Measurements from ENCODE around the gene P3H2.

Gene P3H2

DNA sequence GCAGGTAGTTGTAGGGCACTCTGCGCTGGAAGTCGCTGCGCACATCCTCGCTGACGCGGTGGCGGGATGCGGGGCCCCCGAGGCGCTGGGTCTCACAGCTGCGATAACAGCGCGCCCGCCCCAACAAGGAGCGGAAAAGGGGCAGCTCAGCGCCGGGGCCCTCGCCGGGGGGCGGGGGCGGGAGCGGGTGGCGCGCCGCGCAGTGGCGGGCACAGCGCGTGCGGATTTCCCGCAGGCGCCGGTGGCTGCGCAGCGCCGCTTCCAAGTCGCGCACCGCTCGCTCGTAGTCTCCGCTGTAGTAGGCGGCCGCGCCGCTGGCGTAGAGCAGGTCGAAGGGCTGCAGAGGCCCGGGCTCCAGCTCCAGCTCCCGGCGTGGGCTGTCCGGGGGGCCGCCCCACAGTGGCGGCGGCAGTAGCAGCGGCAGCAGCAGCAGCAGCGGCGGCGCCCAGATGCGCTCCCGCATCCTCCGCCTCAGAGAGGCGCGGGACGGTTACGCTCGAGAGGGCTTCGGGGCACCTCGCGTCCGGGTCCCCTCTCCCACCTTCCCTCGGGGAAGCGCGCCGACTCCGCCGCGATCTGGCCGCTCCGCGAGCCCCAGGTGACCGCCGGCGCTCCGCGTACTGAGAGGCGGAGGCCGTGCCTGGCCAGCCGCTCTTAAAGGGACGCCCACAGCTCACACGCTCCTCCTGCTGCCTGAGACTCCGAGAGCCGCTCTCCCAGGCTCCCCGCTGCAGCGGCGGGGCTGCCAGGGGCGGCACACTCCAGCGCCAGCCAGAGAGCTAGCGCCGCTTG, at the start of gene P3H2:
TSS of gene P3H2 (minus strand) at position 629 of the 792 bp plus-strand sequence. CDS start at position 463, 166 bp downstream.
- TF ChIP-seq ZFP30 (CRISPR knock-in tag; IDR thresholded peaks at IDR 0.05): no peak
- no peak for TF ChIP-seq ESRRG (CRISPR knock-in tag; IDR thresholded peaks at IDR 0.05)
- TF ChIP-seq ZC3H10 (CRISPR knock-in tag; IDR thresholded peaks at IDR 0.05): no peak
- no peak for TF ChIP-seq RARB (CRISPR knock-in tag; IDR thresholded peaks at IDR 0.05)
- no peak for TF ChIP-seq CSRNP3 (CRISPR knock-in tag; IDR thresholded peaks at IDR 0.05)
- no peak for TF ChIP-seq TCF4 (CRISPR knock-in tag; IDR thresholded peaks at IDR 0.05; ENCODE audit: borderline replicate concordance)
- TF ChIP-seq CSDC2 (CRISPR knock-in tag; IDR thresholded peaks at IDR 0.05): no peak
- no peak for TF ChIP-seq ISL1 (CRISPR knock-in tag; IDR thresholded peaks at IDR 0.05)
- TF ChIP-seq PATZ1 (CRISPR knock-in tag; IDR thresholded peaks at IDR 0.05; ENCODE audit: borderline replicate concordance): no peak
- no peak for TF ChIP-seq GLIS3 (CRISPR knock-in tag; IDR thresholded peaks at IDR 0.05)
- TF ChIP-seq, protein P1, sequence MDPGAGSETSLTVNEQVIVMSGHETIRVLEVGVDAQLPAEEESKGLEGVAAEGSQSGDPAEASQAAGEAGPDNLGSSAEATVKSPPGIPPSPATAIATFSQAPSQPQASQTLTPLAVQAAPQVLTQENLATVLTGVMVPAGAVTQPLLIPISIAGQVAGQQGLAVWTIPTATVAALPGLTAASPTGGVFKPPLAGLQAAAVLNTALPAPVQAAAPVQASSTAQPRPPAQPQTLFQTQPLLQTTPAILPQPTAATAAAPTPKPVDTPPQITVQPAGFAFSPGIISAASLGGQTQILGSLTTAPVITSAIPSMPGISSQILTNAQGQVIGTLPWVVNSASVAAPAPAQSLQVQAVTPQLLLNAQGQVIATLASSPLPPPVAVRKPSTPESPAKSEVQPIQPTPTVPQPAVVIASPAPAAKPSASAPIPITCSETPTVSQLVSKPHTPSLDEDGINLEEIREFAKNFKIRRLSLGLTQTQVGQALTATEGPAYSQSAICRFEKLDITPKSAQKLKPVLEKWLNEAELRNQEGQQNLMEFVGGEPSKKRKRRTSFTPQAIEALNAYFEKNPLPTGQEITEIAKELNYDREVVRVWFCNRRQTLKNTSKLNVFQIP (CRISPR knock-in tag; IDR thresholded peaks at IDR 0.05; ENCODE audit: borderline replicate concordance, low read depth): no peak
- no peak for TF ChIP-seq ZNF565 (CRISPR knock-in tag; conservative IDR thresholded peaks at IDR 0.05; ENCODE audit: low read depth)
- TF ChIP-seq TOX (CRISPR knock-in tag; IDR thresholded peaks at IDR 0.05; ENCODE audit: borderline replicate concordance): no peak
- TF ChIP-seq SNAI2 (CRISPR knock-in tag; IDR thresholded peaks at IDR 0.05): no peak
- TF ChIP-seq, protein P2, sequence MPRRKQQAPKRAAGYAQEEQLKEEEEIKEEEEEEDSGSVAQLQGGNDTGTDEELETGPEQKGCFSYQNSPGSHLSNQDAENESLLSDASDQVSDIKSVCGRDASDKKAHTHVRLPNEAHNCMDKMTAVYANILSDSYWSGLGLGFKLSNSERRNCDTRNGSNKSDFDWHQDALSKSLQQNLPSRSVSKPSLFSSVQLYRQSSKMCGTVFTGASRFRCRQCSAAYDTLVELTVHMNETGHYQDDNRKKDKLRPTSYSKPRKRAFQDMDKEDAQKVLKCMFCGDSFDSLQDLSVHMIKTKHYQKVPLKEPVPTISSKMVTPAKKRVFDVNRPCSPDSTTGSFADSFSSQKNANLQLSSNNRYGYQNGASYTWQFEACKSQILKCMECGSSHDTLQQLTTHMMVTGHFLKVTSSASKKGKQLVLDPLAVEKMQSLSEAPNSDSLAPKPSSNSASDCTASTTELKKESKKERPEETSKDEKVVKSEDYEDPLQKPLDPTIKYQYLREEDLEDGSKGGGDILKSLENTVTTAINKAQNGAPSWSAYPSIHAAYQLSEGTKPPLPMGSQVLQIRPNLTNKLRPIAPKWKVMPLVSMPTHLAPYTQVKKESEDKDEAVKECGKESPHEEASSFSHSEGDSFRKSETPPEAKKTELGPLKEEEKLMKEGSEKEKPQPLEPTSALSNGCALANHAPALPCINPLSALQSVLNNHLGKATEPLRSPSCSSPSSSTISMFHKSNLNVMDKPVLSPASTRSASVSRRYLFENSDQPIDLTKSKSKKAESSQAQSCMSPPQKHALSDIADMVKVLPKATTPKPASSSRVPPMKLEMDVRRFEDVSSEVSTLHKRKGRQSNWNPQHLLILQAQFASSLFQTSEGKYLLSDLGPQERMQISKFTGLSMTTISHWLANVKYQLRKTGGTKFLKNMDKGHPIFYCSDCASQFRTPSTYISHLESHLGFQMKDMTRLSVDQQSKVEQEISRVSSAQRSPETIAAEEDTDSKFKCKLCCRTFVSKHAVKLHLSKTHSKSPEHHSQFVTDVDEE (CRISPR knock-in tag; IDR thresholded peaks at IDR 0.05): no peak
- no peak for TF ChIP-seq OSR1 (CRISPR knock-in tag; IDR thresholded peaks at IDR 0.05)
- ATAC-seq: peak; percentile 98

GRCh38 chr3:190169877-190170276, 49.2 kb upstream of the P3H2 start:
- ATAC-seq: no peak

More at GRCh38 chr3:190169877-190170276, 49.2 kb upstream of the P3H2 start:
- TF ChIP-seq TOX (CRISPR knock-in tag; IDR thresholded peaks at IDR 0.05; ENCODE audit: borderline replicate concordance) (no peak), CREB5 (CRISPR knock-in tag; IDR thresholded peaks at IDR 0.05; ENCODE audit: low read depth) (no peak), ESRRG (CRISPR knock-in tag; IDR thresholded peaks at IDR 0.05) (no peak), ZC3H10 (CRISPR knock-in tag; IDR thresholded peaks at IDR 0.05) (no peak), SNAI2 (CRISPR knock-in tag; IDR thresholded peaks at IDR 0.05) (no peak), RARB (CRISPR knock-in tag; IDR thresholded peaks at IDR 0.05) (no peak), BACH2 (CRISPR knock-in tag; IDR thresholded peaks at IDR 0.05; ENCODE audit: borderline replicate concordance) (no peak)
- TF ChIP-seq, protein P1 (CRISPR knock-in tag; IDR thresholded peaks at IDR 0.05; ENCODE audit: borderline replicate concordance, low read depth): no peak
